ENCODE results near the gene CSNK1A1.

DNA sequence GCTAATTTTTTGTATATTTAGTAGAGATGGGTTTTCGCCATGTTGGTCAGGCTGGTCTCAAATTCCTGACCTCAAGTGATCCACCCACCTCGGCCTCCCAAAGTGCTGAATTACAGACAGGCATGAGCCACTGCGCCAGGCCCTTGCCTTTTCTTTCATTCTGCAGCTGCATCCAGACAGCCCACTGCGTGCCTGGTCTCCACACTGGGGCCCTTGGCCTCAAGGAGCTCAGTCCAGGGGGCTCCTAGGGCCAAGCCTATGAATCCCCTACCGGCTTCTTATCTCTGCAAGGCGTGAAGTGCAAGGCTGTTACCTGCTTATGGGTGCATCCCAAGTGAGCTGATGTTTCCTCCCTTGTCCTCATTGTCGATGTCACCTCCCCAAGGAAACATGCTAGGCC lies 78.8 kb downstream of the CSNK1A1 start:
- TF ChIP-seq, protein P1, sequence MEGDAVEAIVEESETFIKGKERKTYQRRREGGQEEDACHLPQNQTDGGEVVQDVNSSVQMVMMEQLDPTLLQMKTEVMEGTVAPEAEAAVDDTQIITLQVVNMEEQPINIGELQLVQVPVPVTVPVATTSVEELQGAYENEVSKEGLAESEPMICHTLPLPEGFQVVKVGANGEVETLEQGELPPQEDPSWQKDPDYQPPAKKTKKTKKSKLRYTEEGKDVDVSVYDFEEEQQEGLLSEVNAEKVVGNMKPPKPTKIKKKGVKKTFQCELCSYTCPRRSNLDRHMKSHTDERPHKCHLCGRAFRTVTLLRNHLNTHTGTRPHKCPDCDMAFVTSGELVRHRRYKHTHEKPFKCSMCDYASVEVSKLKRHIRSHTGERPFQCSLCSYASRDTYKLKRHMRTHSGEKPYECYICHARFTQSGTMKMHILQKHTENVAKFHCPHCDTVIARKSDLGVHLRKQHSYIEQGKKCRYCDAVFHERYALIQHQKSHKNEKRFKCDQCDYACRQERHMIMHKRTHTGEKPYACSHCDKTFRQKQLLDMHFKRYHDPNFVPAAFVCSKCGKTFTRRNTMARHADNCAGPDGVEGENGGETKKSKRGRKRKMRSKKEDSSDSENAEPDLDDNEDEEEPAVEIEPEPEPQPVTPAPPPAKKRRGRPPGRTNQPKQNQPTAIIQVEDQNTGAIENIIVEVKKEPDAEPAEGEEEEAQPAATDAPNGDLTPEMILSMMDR (IDR thresholded peaks at IDR 0.05): no peak
- TF ChIP-seq EP300 (IDR thresholded peaks at IDR 0.05): no peak

All from esophagus muscularis mucosa (tissue), 3 donors.